HepG2 (cell line): Measurements from ENCODE around the gene NUDT8. TPM values are rescaled to one million over a fixed set of nuclear protein-coding genes. Genes with fewer than 3 reads are reported as not detected.
A peak's percentile ranks its signal among the peaks of the same experiment; 100 is the strongest.

Experiments used
- ATAC-seq: fragments of 200-7000 bp; cut with Tn5 transposase; 3 replicates; pipeline ENCODE4 v1.9.1; 2020; ENCODE audit warnings: mild to moderate bottlenecking, moderate library complexity
- BruUV-seq: library from RNA; stranded (reverse); fragments of 400-500 nt; replicated peaks from 2 replicates; lab custom pipeline; 2021; lab: Mats Ljungman, UMichigan
- CTCF ChIA-PET: fragments of 300-600 bp; formaldehyde crosslinking; extraction: SDS; loops from one replicate; lab custom pipeline; 2021; ENCODE audit warnings: low total read pairs, inconsistent platforms, low intra/inter-chr PET ratio; lab: Yijun Ruan, JAX
- POLR2A ChIA-PET: fragments of 350-600 bp; sonication (Branson Sonifier 250); formaldehyde crosslinking; loops from one replicate; lab custom pipeline; 2020; ENCODE audit warnings: antibody characterized with exemption, inconsistent platforms; lab: Yijun Ruan, JAX
- DNase-seq: peaks from one replicate; pipeline ENCODE4 v3.0.0-alpha.2; 2015; ENCODE audit warnings: low spot score
- FAIRE-seq: peaks from 3 replicates; lab custom pipeline; 2011; peaks lifted over from hg19 to GRCh38; lab: Jason Lieb, UNC
- H2AFZ ChIP-seq: one replicate; pipeline ENCODE4 v1.6.1; 2011; ENCODE audit warnings: low read length, inconsistent platforms
- H3K27ac ChIP-seq: fragments of 300-600 bp; 3 replicates; pipeline ENCODE4 v1.8.0; 2011; ENCODE audit warnings: mixed run types, mild to moderate bottlenecking, mixed read lengths, low read length, inconsistent platforms; ENCODE audit not compliant: insufficient read depth; ENCODE audit errors: extremely low read length
- H3K27me3 ChIP-seq, 2 experiments: fragments of 200-600 bp in 1 of 2; 2 replicates in 1 of 2; 3 replicates in 1 of 2; pipeline versions ENCODE4 v1.6.0 to v1.8.0; 2011; ENCODE audit warnings: low read length in 2 of 2, mild to moderate bottlenecking in 2 of 2, moderate library complexity in 2 of 2, inconsistent platforms in 1 of 2; ENCODE audit not compliant: insufficient read depth in 2 of 2, control insufficient read depth in 1 of 2
- H3K36me3 ChIP-seq, 2 experiments: fragments of 200-600 bp in 1 of 2; replicated peaks in 1 of 2; 2 replicates in 1 of 2; 3 replicates in 1 of 2; pipeline versions ENCODE4 v1.5.1 to v1.8.0; 2011; ENCODE audit warnings: low read length in 2 of 2, inconsistent platforms in 1 of 2; ENCODE audit not compliant: insufficient read depth in 2 of 2, control insufficient read depth in 1 of 2
- H3K4me1 ChIP-seq: 2 replicates; pipeline ENCODE4 v1.5.1; 2012; ENCODE audit warnings: low read length, inconsistent platforms; ENCODE audit not compliant: insufficient read depth
- H3K4me2 ChIP-seq: 2 replicates; pipeline ENCODE4 v1.6.0; 2011; ENCODE audit warnings: low read depth, low read length, inconsistent platforms
- H3K4me3 ChIP-seq, 3 experiments: fragments of 200-600 bp in 1 of 3; sonication (generic), shearing (Covaris generic) in 1 of 3; replicated peaks in 1 of 3; 2 replicates each; pipeline ENCODE4 v1.5.1; 2011 to 2016; ENCODE audit warnings: low read length in 3 of 3, inconsistent platforms in 2 of 3, low read depth in 2 of 3, mild to moderate bottlenecking in 2 of 3, control low read depth in 1 of 3, mixed read lengths in 1 of 3; ENCODE audit not compliant: insufficient read depth in 1 of 3
- H3K79me2 ChIP-seq: one replicate; pipeline ENCODE4 v1.6.1; 2011; ENCODE audit warnings: low read length, inconsistent platforms; ENCODE audit not compliant: insufficient read depth
- H3K9ac ChIP-seq: 2 replicates; pipeline ENCODE4 v1.6.0; 2011; ENCODE audit warnings: mild to moderate bottlenecking, low read depth, low read length, inconsistent platforms; ENCODE audit not compliant: insufficient read depth
- H3K9me3 ChIP-seq: 2 replicates; pipeline ENCODE4 v1.5.1; 2012; ENCODE audit warnings: mild to moderate bottlenecking, low read length
- H4K20me1 ChIP-seq: 2 replicates; pipeline ENCODE4 v1.6.0; 2011; ENCODE audit warnings: inconsistent platforms, mild to moderate bottlenecking, low read length, moderate library complexity; ENCODE audit not compliant: insufficient read depth
- CEBPG ChIP-seq: IDR thresholded peaks from 2 replicates; pipeline ENCODE4 v1.6.1; 2016
- CENPX ChIP-seq: sonication (generic); formaldehyde crosslinking; IDR thresholded peaks from 2 replicates; pipeline ENCODE4 v1.9.0; 2021; ENCODE audit warnings: mild to moderate bottlenecking, missing genetic modification reagents, moderate library complexity
- GATAD1 ChIP-seq: IDR thresholded peaks from 2 replicates; pipeline ENCODE4 v1.6.1; 2016; ENCODE audit warnings: missing genetic modification reagents, missing compliant biosample characterization
- GATAD2A ChIP-seq: IDR thresholded peaks from 2 replicates; pipeline ENCODE4 v1.6.1; 2016
- GZF1 ChIP-seq: sonication (generic); formaldehyde crosslinking; IDR thresholded peaks from 2 replicates; pipeline ENCODE4 v1.5.1; 2020; ENCODE audit warnings: mild to moderate bottlenecking, missing genetic modification reagents
- MAZ ChIP-seq, 2 experiments: sonication (generic) in 1 of 2; formaldehyde crosslinking in 1 of 2; IDR thresholded peaks; 2 replicates each; pipeline versions ENCODE4 v1.5.0 to v1.6.1; 2012 to 2020; ENCODE audit warnings: low read depth in 2 of 2, mild to moderate bottlenecking in 2 of 2, borderline replicate concordance in 1 of 2, improper control_type of control experiment in 1 of 2, low read length in 1 of 2, missing genetic modification reagents in 1 of 2, moderate library complexity in 1 of 2
- NCOR1 ChIP-seq: fragments of 200-600 bp; sonication (generic); IDR thresholded peaks from 2 replicates; pipeline ENCODE4 v1.7.0; 2017; ENCODE audit warnings: antibody characterized with exemption, low read length, borderline replicate concordance
- THAP11 ChIP-seq: IDR thresholded peaks from 2 replicates; pipeline ENCODE4 v1.6.1; 2016; ENCODE audit warnings: missing biosample characterization, missing genetic modification reagents
- XRCC5 ChIP-seq: fragments of 200-400 bp; formaldehyde crosslinking; optimal IDR thresholded peaks from 2 replicates; pipeline ENCODE3; 2017; ENCODE audit warnings: mild to moderate bottlenecking, low read length
- ZBTB4 ChIP-seq: sonication (generic); formaldehyde crosslinking; IDR thresholded peaks from 2 replicates; pipeline ENCODE4 v1.4.0; 2020; ENCODE audit warnings: missing genetic modification reagents, mild to moderate bottlenecking, borderline replicate concordance
- ZFP41 ChIP-seq: sonication (generic); formaldehyde crosslinking; IDR thresholded peaks from 2 replicates; pipeline ENCODE4 v1.4.0; 2020; ENCODE audit warnings: mild to moderate bottlenecking, missing genetic modification reagents, borderline replicate concordance
- ZNF205 ChIP-seq: IDR thresholded peaks from 2 replicates; pipeline ENCODE4 v1.6.1; 2018; ENCODE audit warnings: missing biosample characterization, missing genetic modification reagents
- ZNF460 ChIP-seq: sonication (generic); formaldehyde crosslinking; IDR thresholded peaks from 2 replicates; pipeline ENCODE4 v1.5.1; 2020; ENCODE audit warnings: missing genetic modification reagents, mild to moderate bottlenecking, borderline replicate concordance
- WGBS: methylation state at CpG from one replicate; pipeline ENCODE4 v1.1.6; 2017; ENCODE audit warnings: low lambda C conversion rate; 5-methylcytosine and 5-hydroxymethylcytosine counted together
- in situ Hi-C: cut with HindIII; loops from 2 replicates; pipeline ENCODE4 v1.10.0; 2017; ENCODE audit warnings: low pct_unique_long_range_greater_than_20kb; ENCODE audit not compliant: extremely low pct_ligation_motif_present
- intact Hi-C: fragments of 100-400 bp; cut with micrococcal nuclease; formaldehyde crosslinking; loops from one replicate; pipeline ENCODE4 v1.10.0; 2022; ENCODE audit not compliant: unreplicated experiment
- polyA plus RNA-seq, 8 experiments: library from polyadenylated mRNA; depleted of rRNA in 3 of 8; stranded (reverse) in 7 of 8; unstranded in 1 of 8; fragments of >200 nt; fragmentation: Illumina TruSeq in 4 of 8; extraction: Trizol in 4 of 8; gene quantifications; 2 replicates each; pipeline versions ENCODE4 v1.2.1 to v1.2.3, GENCODE V29; 2011 to 2016; ENCODE audit warnings: low read depth in 4 of 8, missing spikeins in 1 of 8, mixed read lengths in 1 of 8; ENCODE audit not compliant: insufficient read depth in 1 of 8
- total RNA-seq, 5 experiments: library from RNA; depleted of rRNA; stranded (reverse); fragments of >200 nt; fragmentation: Illumina TruSeq; extraction: Trizol; gene quantifications; 2 replicates each; pipeline ENCODE4 v1.2.3, GENCODE V29; 2016; ENCODE audit warnings: low read depth in 1 of 5
- TF ChIP-seq, protein P1 (sequence below): sonication (generic); formaldehyde crosslinking; IDR thresholded peaks from 2 replicates; pipeline ENCODE4 v1.9.0; 2022; ENCODE audit warnings: low read depth, missing genetic modification reagents
- TF ChIP-seq, protein P2 (sequence below): sonication (generic); formaldehyde crosslinking; IDR thresholded peaks from 2 replicates; pipeline ENCODE4 v1.4.0; 2020; ENCODE audit warnings: missing genetic modification reagents

NUDT8 gene
- total and polyA plus RNA-seq, 2 of the 13 experiments (the other 11 are each of a cell fraction or from before 2014, with no cell fraction given) = 6.7 to 25.8 TPM

GRCh38 chr11:67632175-67632981 lies 2.6 kb upstream of the NUDT8 start:
- peak overlapping the region; percentile 83 for H3K4me2 ChIP-seq
- H3K79me2 ChIP-seq = no peaks in the 10 kb centered on the region
- 3% methylated on average over 9 of the region's 12 CpGs for WGBS
- peak overlapping the region; percentile 58 for H3K9ac ChIP-seq
- peaks cover 64% of the 10 kb centered on the region for H3K4me1 ChIP-seq
- DNase-seq (peak; percentile 71), FAIRE-seq (peak; percentile 68), ATAC-seq (peak; percentile 10)
- no TSS peak for BruUV-seq
- peak overlapping the region; percentile 38 to 86 (median 71); a peak in 5 of 6 replicates for H3K4me3 ChIP-seq
- no peaks in the 10 kb centered on the region for H3K36me3 ChIP-seq
- H3K27me3 ChIP-seq = no peaks in the 10 kb centered on the region; a peak in 2 of 5 replicates
- no peak overlapping the region for H2AFZ ChIP-seq
- ChIA-PET CTCF (interaction anchor here (1.5 to 1.6 kb wide), 2 partner anchors 16 to 27 kb away, joined by 3 to 4 read pairs; no protein-coding TSS in a partner anchor), POLR2A (interaction anchor here (0.8 to 4.8 kb wide), 9 partner anchors 9 to 279 kb away, joined by 3 to 52 read pairs (median 5); partner anchors contain the start of genes ACY3 and POLD4)
- no peaks in the 10 kb centered on the region for H4K20me1 ChIP-seq
- intact Hi-C loops = no loop called here
- no peaks in the 10 kb centered on the region for H3K9me3 ChIP-seq
- peak overlapping the region; percentile 84 for H3K27ac ChIP-seq
- in situ Hi-C loops = no loop called here
- TF ChIP-seq, protein P1, sequence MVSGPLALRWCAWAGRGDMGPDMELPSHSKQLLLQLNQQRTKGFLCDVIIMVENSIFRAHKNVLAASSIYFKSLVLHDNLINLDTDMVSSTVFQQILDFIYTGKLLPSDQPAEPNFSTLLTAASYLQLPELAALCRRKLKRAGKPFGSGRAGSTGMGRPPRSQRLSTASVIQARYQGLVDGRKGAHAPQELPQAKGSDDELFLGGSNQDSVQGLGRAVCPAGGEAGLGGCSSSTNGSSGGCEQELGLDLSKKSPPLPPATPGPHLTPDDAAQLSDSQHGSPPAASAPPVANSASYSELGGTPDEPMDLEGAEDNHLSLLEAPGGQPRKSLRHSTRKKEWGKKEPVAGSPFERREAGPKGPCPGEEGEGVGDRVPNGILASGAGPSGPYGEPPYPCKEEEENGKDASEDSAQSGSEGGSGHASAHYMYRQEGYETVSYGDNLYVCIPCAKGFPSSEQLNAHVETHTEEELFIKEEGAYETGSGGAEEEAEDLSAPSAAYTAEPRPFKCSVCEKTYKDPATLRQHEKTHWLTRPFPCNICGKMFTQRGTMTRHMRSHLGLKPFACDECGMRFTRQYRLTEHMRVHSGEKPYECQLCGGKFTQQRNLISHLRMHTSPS (CRISPR knock-in tag) = peak; percentile 94
- TF ChIP-seq CENPX (CRISPR knock-in tag) = no peak
- 0 out of 2 replicates have a peak, but pooled peaks have one; percentile 25 for TF ChIP-seq GATAD1 (CRISPR knock-in tag)
- peak; percentile 82; the same call in 1 of the 2 replicates for TF ChIP-seq GZF1 (CRISPR knock-in tag)
- no peak for TF ChIP-seq CEBPG (CRISPR knock-in tag)
- no peak for TF ChIP-seq ZNF460
- 0 out of 2 replicates have a peak, but pooled peaks have one; percentile 64 for TF ChIP-seq GATAD2A
- 0 out of 2 replicates have a peak, but pooled peaks have one; percentile 10 for TF ChIP-seq MAZ (IDR thresholded peaks at IDR 0.05; ENCODE audit: borderline replicate concordance, low read depth, low read length)
- peak; percentile 23; the same call in 1 of the 2 replicates for TF ChIP-seq MAZ (CRISPR knock-in tag; IDR thresholded peaks at IDR 0.05; ENCODE audit: low read depth)
- TF ChIP-seq NCOR1 = peak; percentile 94; the same call in 1 of the 2 replicates
- TF ChIP-seq ZFP41 = no peak; the same call in 1 of the 2 replicates
- TF ChIP-seq, protein P2, sequence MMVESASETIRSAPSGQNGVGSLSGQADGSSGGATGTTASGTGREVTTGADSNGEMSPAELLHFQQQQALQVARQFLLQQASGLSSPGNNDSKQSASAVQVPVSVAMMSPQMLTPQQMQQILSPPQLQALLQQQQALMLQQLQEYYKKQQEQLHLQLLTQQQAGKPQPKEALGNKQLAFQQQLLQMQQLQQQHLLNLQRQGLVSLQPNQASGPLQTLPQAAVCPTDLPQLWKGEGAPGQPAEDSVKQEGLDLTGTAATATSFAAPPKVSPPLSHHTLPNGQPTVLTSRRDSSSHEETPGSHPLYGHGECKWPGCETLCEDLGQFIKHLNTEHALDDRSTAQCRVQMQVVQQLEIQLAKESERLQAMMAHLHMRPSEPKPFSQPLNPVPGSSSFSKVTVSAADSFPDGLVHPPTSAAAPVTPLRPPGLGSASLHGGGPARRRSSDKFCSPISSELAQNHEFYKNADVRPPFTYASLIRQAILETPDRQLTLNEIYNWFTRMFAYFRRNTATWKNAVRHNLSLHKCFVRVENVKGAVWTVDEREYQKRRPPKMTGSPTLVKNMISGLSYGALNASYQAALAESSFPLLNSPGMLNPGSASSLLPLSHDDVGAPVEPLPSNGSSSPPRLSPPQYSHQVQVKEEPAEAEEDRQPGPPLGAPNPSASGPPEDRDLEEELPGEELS = peak; percentile 47; the same call in 1 of the 2 replicates
- no peak for TF ChIP-seq ZBTB4 (CRISPR knock-in tag)
- 0 out of 2 replicates have a peak, but pooled peaks have one; percentile 20 for TF ChIP-seq ZNF205 (CRISPR knock-in tag)
- peak; percentile 47 for TF ChIP-seq XRCC5
- peak; percentile 21; the same call in 1 of the 2 replicates for TF ChIP-seq THAP11 (CRISPR knock-in tag)
